A549 (cell line): Measurements from ENCODE around the gene MAL. TPM values are rescaled to one million over a fixed set of nuclear protein-coding genes. Genes with fewer than 3 reads are reported as not detected.

Experiments
- ATAC-seq, 2 experiments: fragments of 200-7000 bp in 1 of 2; fragments of >200 bp in 1 of 2; cut with Nextera tagmentation in 1 of 2; cut with Tn5 transposase in 1 of 2; 3 replicates each; pipeline versions ENCODE4 v1.8.0 to v1.9.1; 2018 to 2020; ENCODE audit warnings: mild to moderate bottlenecking in 1 of 2, moderate library complexity in 1 of 2
- CTCF ChIA-PET: fragments of 300-600 bp; sonication (Branson Sonifier 250); formaldehyde crosslinking; extraction: SDS; loops from one replicate; lab custom pipeline; 2021; ENCODE audit warnings: antibody characterized with exemption, inconsistent platforms; lab: Yijun Ruan, JAX
- POLR2A ChIA-PET: fragments of 350-600 bp; formaldehyde crosslinking; extraction: SDS; loops from one replicate; lab custom pipeline; 2021; ENCODE audit warnings: antibody characterized with exemption, inconsistent platforms; lab: Yijun Ruan, JAX
- DNase-seq, 2 experiments: peaks; one replicate each; pipeline versions ENCODE4 v3.0.0 to v3.0.0-alpha.2; 2011 to 2016; ENCODE audit warnings: low read depth in 1 of 2, low spot score in 1 of 2
- FAIRE-seq: peaks from 2 replicates; lab custom pipeline; 2011; peaks lifted over from hg19 to GRCh38; lab: Jason Lieb, UNC
- H3K27ac ChIP-seq, 2 experiments: fragments of >200 bp; sonication (Bioruptor Twin); formaldehyde crosslinking; 3 replicates each; pipeline ENCODE4 v1.5.1; 2016 to 2017
- H3K4me1 ChIP-seq: fragments of >200 bp; sonication (Bioruptor Twin); formaldehyde crosslinking; 3 replicates; pipeline ENCODE4 v1.6.1; 2016
- H3K4me2 ChIP-seq: fragments of >200 bp; sonication (Bioruptor Twin); formaldehyde crosslinking; 3 replicates; pipeline ENCODE4 v1.6.1; 2016
- H3K4me3 ChIP-seq: fragments of >200 bp; sonication (Bioruptor Twin); formaldehyde crosslinking; 3 replicates; pipeline ENCODE4 v1.5.1; 2016
- H3K9me3 ChIP-seq: fragments of >200 bp; sonication (Bioruptor Twin); formaldehyde crosslinking; 3 replicates; pipeline ENCODE4 v1.6.1; 2016
- ATOH8 ChIP-seq: fragments of 250-450 bp; sonication (Bioruptor Pico); IDR thresholded peaks from 2 replicates; pipeline ENCODE4 v1.5.0; 2020; ENCODE audit warnings: low read depth, mild to moderate bottlenecking, moderate library complexity
- CBX8 ChIP-seq: fragments of 200-600 bp; sonication (generic); IDR thresholded peaks from 2 replicates; pipeline ENCODE4 v1.6.1; 2016
- CEBPB ChIP-seq, 2 experiments: fragments of >200 bp in 1 of 2; sonication (Bioruptor Twin) in 1 of 2; formaldehyde crosslinking in 1 of 2; IDR thresholded peaks; 2 replicates each; pipeline ENCODE4 v1.6.1; 2012 to 2016
- EHF ChIP-seq: fragments of 250-450 bp; sonication (Bioruptor Pico); IDR thresholded peaks from 2 replicates; pipeline ENCODE4 v1.5.0; 2020; ENCODE audit warnings: mild to moderate bottlenecking
- EP300 ChIP-seq, 2 experiments: fragments of >200 bp; sonication (Bioruptor Twin); formaldehyde crosslinking; IDR thresholded peaks; 2 replicates in 1 of 2; 3 replicates in 1 of 2; pipeline ENCODE4 v1.6.1; 2016 to 2017
- FOSB ChIP-seq: fragments of 250-450 bp; sonication (Bioruptor Pico); IDR thresholded peaks from 2 replicates; pipeline ENCODE4 v1.5.0; 2020; ENCODE audit warnings: mild to moderate bottlenecking, moderate library complexity
- FOXS1 ChIP-seq: fragments of 250-450 bp; sonication (Bioruptor Pico); IDR thresholded peaks from 2 replicates; pipeline ENCODE4 v1.5.0; 2020; ENCODE audit warnings: mild to moderate bottlenecking, moderate library complexity
- HDAC2 ChIP-seq: fragments of 200-600 bp; sonication (generic); IDR thresholded peaks from 2 replicates; pipeline ENCODE4 v1.6.1; 2016
- HEYL ChIP-seq: fragments of 250-450 bp; sonication (Bioruptor Pico); IDR thresholded peaks from 2 replicates; pipeline ENCODE4 v1.8.0; 2021; ENCODE audit warnings: mild to moderate bottlenecking, moderate library complexity
- MAX ChIP-seq: IDR thresholded peaks from 2 replicates; pipeline ENCODE4 v1.6.1; 2012
- RNF2 ChIP-seq: fragments of 200-600 bp; sonication (generic); IDR thresholded peaks from 2 replicates; pipeline ENCODE4 v1.6.1; 2016; ENCODE audit warnings: low read depth, mild to moderate bottlenecking, antibody characterized with exemption, moderate library complexity, borderline replicate concordance
- SREBF2 ChIP-seq: fragments of 450-650 bp; IDR thresholded peaks from 2 replicates; pipeline ENCODE4 v1.6.1; 2014; ENCODE audit warnings: mild to moderate bottlenecking, moderate library complexity
- TFCP2L1 ChIP-seq: fragments of 250-450 bp; sonication (Bioruptor Pico); IDR thresholded peaks from 2 replicates; pipeline ENCODE4 v1.5.0; 2021; ENCODE audit warnings: mild to moderate bottlenecking
- ZFP36 ChIP-seq: fragments of 450-650 bp; IDR thresholded peaks from 2 replicates; pipeline ENCODE4 v1.6.1; 2014; ENCODE audit warnings: borderline replicate concordance; ENCODE audit not compliant: partially characterized antibody
- ZSCAN20 ChIP-seq: fragments of 250-450 bp; sonication (Bioruptor Pico); IDR thresholded peaks from 2 replicates; pipeline ENCODE4 v1.8.0; 2022; ENCODE audit warnings: mild to moderate bottlenecking, moderate library complexity
- WGBS: methylation state at CpG from one replicate; pipeline ENCODE4 v1.1.6; 2017; ENCODE audit errors: missing lambda C conversion rate; 5-methylcytosine and 5-hydroxymethylcytosine counted together
- polyA plus RNA-seq, 4 experiments: library from polyadenylated mRNA; depleted of rRNA in 3 of 4; stranded (reverse); fragments of >200 nt; fragmentation: RNase III in 1 of 4; extraction: RNeasy Plus Mini Kit Qiagen cat#74134 plus additional on column Dnase treatment in 1 of 4; gene quantifications; 2 replicates in 3 of 4; 3 replicates in 1 of 4; pipeline ENCODE4 v1.2.3, GENCODE V29; 2011 to 2017
- TF ChIP-seq, protein P1 (sequence below): fragments of >200 bp; sonication (Bioruptor Twin); formaldehyde crosslinking; IDR thresholded peaks from 3 replicates; pipeline ENCODE4 v1.6.1; 2016

The MAL gene
- polyA plus RNA-seq, 2 of the 4 experiments (the other 2 are of a cell fraction), result not detected

DNA sequence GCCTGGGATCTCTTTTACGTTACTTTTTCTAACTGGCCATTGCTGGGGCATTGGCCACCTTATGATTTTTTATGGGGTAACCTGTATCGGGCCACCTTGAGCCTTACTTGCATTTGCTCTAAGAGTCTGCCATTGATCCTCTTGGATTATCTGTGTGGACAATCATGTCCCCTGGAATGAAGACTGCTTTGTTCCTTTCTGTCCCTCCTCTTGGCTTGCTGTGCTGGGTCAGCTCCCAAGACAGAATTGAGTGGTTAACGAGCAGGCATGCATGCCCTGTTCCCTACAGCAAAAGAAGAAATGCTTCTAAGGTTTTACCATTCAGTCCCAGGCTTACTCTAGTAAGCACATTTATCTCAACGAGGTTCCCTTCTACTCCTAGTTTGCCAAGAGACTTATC lies 46.3 kb downstream of the MAL start:
- 44% methylated on average over 4 of the region's 4 CpGs for WGBS
- Histone ChIP-seq H3K9me3 (no peaks in the 10 kb centered on the region), H3K4me2 (no peak overlapping the region), H3K4me1 (peaks cover 4% of the 10 kb centered on the region; the same call in 1 of the 3 replicates), H3K4me3 (no peak overlapping the region)
- ChIA-PET POLR2A (no interaction called here), CTCF (interaction anchor here (1.0 to 1.5 kb wide), 4 partner anchors 21 to 274 kb away, joined by 3 to 4 read pairs (median 3); no protein-coding TSS in a partner anchor)
- no peak for DNase-seq
- no peak for ATAC-seq
- TF ChIP-seq EP300 (IDR thresholded peaks at IDR 0.05) (no peak), EHF (CRISPR knock-in tag) (no peak), SREBF2 (no peak), CEBPB (IDR thresholded peaks at IDR 0.05) (no peak), HEYL (no peak), HDAC2 (no peak)
- TF ChIP-seq, all 56 proteins: peak for 0
- no peak overlapping the region for H3K27ac ChIP-seq
- no peak for FAIRE-seq

DNA sequence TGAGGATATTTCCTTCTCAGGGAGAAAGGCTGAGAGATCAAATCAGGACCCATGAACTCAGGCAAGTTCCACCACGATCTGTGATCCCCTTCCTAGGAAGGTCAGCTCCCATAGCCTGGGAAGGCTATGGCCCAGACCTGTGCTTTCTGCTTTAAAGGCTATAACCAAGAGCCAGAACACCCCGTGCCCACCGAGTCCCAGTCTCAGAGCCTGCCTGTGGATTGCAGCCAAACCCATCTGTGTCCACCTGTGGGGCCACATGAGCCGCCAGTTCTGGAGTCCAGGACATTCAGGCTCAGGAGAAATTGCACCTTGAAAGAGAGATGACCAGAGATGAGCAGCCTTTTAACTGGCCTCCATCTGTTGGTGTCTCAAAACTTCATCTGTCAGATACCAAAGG lies 46.9 kb downstream of the MAL start:
- Histone ChIP-seq H3K4me2 (no peak overlapping the region), H3K4me3 (no peak overlapping the region), H3K9me3 (no peaks in the 10 kb centered on the region), H3K4me1 (peaks cover 9% of the 10 kb centered on the region; the same call in 1 of the 3 replicates), H3K27ac (no peak overlapping the region)
- ATAC-seq (no peak), FAIRE-seq (no peak), DNase-seq (no peak)
- CTCF ChIA-PET, result interaction anchor here (0.6 to 1.6 kb wide), 4 partner anchors 8 to 273 kb away, joined by 3 to 5 read pairs (median 4); no protein-coding TSS in a partner anchor
- 4% methylated on average over 4 of the region's 4 CpGs for WGBS
- POLR2A ChIA-PET, result no interaction called here
- TF ChIP-seq TFCP2L1 (CRISPR knock-in tag) (no peak), SREBF2 (no peak), FOSB (CRISPR knock-in tag) (no peak), EP300 (IDR thresholded peaks at IDR 0.05) (no peak), ZSCAN20 (CRISPR knock-in tag) (no peak), HEYL (no peak), FOXS1 (CRISPR knock-in tag) (no peak)
- TF ChIP-seq, protein P1, sequence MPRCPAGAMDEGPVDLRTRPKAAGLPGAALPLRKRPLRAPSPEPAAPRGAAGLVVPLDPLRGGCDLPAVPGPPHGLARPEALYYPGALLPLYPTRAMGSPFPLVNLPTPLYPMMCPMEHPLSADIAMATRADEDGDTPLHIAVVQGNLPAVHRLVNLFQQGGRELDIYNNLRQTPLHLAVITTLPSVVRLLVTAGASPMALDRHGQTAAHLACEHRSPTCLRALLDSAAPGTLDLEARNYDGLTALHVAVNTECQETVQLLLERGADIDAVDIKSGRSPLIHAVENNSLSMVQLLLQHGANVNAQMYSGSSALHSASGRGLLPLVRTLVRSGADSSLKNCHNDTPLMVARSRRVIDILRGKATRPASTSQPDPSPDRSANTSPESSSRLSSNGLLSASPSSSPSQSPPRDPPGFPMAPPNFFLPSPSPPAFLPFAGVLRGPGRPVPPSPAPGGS, result no peak

DNA sequence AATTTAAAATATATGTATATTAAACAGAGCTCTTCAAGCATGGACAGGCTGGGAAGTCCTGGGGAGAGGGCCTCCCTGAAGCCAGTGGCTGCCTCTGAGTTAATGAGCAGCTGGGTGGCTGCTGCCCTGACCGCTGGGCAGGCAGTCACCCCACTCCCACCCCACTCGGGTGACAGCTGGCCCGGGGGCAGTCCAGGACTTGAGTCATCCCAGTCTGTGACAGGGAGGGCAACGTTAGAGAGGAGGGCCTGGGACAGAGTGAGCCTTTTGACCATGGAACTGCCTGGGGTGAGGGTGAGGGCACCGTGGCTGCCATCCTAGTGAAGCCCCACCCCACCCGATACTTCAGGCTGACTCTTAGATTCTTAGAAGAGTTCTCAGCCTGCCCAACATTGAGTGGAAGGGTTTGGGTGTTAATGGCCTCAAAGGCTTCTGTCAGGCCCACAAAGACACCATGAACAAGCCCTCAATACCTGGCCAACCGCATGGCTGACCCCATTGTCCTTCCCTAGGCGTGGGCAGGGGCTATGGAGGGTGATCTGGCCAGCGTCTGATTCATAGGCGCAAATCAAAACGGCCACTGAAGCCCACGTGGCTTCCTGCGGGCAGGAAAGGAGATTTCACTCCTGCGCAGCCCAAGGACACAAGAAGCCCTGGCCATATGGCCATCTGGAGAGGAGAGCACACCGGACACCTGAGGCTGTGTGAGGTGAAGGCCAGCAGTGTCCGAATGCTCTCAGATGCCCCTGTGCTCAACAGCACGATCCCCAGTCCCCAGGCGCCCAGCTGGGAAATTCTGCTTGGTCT lies 48.6 kb downstream of the MAL start:
- no peak overlapping the region for H3K4me3 ChIP-seq
- no peaks in the 10 kb centered on the region for H3K9me3 ChIP-seq
- H3K4me1 ChIP-seq, result peaks cover 10% of the 10 kb centered on the region; the same call in 1 of the 3 replicates
- ATAC-seq, result no peak
- no peak overlapping the region for H3K27ac ChIP-seq
- no peak for FAIRE-seq
- no peak overlapping the region for H3K4me2 ChIP-seq
- CTCF ChIA-PET, result interaction anchor here (1.1 to 1.6 kb wide), 3 partner anchors 10 to 47 kb away, joined by 3 to 5 read pairs (median 5); partner anchors contain the start of gene MRPS5
- 20% methylated on average over 12 of the region's 18 CpGs for WGBS
- TF ChIP-seq ATOH8 (CRISPR knock-in tag), result no peak
- TF ChIP-seq CBX8, result no peak
- TF ChIP-seq, all 56 proteins: peak for 0
- DNase-seq, result no peak
- POLR2A ChIA-PET, result no interaction called here

DNA sequence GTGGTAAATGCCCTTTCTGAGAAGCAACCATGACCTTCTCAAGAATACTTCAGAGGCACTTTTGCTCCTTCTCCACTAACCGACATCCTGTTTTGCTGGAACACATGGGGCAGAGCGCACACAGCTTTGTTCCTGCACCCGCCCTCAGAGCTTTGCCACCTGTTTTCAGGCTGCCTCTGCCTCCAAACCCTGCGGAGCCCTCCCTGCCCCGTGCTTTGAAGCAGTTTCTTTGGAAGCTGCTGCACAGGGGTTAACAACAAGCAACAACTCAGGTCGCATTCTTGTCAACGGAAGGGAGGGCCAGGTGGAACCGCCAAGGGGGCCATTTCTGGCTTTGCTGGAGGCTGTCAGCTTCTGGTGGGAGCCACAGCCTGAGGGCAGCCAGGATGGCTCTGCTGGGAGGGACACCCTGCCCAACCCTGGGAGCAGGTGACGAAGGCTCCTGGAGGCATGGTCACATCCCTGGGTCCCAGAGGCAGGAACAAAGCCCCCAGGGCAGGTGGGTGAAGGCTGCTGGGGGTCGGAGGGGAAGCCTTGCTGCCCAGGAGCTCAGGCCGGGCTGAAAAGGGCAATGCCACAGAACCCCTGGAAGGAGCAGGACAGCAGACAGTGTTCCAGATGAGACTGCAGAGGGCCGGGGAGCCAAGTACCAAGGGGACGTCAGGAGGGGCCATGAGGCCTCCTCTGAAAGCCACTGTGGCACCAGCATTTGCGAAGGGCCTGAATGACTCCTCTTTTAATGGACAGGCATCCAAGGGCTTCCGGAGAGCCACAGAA lies 49.3 kb downstream of the MAL start:
- POLR2A ChIA-PET, result no interaction called here
- H3K4me1 ChIP-seq, result peaks cover 10% of the 10 kb centered on the region; the same call in 1 of the 3 replicates
- WGBS, result 42% methylated on average over 15 of the region's 15 CpGs
- H3K4me3 ChIP-seq, result no peak overlapping the region
- ATAC-seq (no peak), FAIRE-seq (no peak), DNase-seq (no peak)
- no peak overlapping the region for H3K4me2 ChIP-seq
- CTCF ChIA-PET, result interaction anchor here (0.6 to 6.2 kb wide), 10 partner anchors 10 to 270 kb away, joined by 3 to 70 read pairs (median 6); no protein-coding TSS in a partner anchor
- H3K27ac ChIP-seq, result no peak overlapping the region
- no peaks in the 10 kb centered on the region for H3K9me3 ChIP-seq
- TF ChIP-seq ZFP36, result no peak
- TF ChIP-seq EP300 (IDR thresholded peaks at IDR 0.05), result no peak
- no peak for TF ChIP-seq MAX
- TF ChIP-seq, protein P1, result no peak
- TF ChIP-seq RNF2, result no peak
- TF ChIP-seq, all 56 proteins: peak for 0
